ENCODE data around the gene CCNL2. TPM values are rescaled to one million over a fixed set of nuclear protein-coding genes. Genes with fewer than 3 reads are reported as not detected.
"Not testable (repeated sequence)": the region's sequence is repeated elsewhere in the genome, so short reads cannot be mapped to it uniquely, and the experiment has no call there.

Gene CCNL2
- total RNA-seq (2014; rRNA removed; shearing (Covaris generic); ENCODE audit: low replicate concordance), result 34.3 and 34.9 TPM in 2 replicates

DNA sequence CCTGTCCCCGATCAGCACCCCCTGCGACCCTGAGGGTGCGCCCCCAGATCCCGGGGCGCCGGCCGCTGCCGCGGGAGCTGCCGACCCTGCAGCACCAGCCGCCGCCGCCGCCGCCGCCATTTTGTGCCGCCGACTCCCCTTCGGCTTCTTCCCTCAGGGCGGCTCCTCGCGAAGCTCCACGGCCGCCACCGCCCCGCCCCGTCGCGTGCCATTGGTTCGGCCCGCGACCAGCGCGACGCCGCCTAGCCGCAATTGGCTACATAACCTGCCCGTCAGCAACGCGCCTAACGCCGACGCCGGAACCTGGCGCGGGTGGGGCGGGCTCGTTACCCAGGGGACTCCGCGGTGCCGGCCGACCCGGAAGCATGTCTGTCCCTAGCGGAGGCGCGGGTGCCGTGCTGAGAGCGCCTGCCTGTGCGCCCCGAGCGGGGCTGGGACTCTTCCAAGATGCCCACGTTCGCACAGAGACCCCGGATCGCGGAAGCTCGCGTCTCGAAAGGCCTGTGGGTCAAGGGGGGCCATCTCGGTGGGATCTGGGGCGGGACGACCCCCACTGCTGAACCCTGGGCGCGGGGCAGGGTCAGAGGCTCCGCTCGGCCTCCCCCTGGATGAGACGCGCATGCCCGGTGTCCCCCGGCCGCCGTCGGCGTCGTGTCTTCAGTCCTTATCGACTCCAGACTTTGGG lies at the start of gene CCNL2:
CCNL2 (minus strand) TSS at position 149 of the 685 bp plus-strand sequence; CDS start at position 120, 29 bp downstream.
- in situ Hi-C loops (cut with HindIII; ENCODE audit: low pct_unique_long_range_greater_than_20kb, low sequenced_read_pairs), result no loop called here
- peak; percentile 96 for DNase-seq (ENCODE audit: low read depth)

DNA sequence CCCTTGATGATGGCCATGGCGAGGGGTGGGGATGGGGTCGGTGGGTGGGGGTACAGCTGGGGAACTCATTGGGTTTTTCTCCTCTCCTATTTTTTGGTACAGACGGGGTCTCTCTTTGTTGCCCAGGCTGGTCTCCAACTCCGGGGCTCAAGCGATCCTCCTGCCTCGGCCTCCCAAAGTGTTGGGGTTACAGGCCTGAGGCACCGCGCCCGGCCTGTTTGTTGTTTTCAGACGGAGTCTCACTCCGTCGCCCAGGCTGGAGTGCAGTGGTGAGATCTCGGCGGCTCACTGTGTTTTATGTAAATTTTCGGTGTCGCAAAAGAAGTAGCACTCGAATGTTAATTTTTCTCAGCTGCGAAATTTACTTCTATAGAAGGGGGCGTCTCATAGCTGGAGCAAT lies 47.5 kb upstream of the CCNL2 start:
- DNase-seq (ENCODE audit: low read depth); in situ Hi-C loops (cut with HindIII; ENCODE audit: low pct_unique_long_range_greater_than_20kb, low sequenced_read_pairs): not testable (repeated sequence)

DNA sequence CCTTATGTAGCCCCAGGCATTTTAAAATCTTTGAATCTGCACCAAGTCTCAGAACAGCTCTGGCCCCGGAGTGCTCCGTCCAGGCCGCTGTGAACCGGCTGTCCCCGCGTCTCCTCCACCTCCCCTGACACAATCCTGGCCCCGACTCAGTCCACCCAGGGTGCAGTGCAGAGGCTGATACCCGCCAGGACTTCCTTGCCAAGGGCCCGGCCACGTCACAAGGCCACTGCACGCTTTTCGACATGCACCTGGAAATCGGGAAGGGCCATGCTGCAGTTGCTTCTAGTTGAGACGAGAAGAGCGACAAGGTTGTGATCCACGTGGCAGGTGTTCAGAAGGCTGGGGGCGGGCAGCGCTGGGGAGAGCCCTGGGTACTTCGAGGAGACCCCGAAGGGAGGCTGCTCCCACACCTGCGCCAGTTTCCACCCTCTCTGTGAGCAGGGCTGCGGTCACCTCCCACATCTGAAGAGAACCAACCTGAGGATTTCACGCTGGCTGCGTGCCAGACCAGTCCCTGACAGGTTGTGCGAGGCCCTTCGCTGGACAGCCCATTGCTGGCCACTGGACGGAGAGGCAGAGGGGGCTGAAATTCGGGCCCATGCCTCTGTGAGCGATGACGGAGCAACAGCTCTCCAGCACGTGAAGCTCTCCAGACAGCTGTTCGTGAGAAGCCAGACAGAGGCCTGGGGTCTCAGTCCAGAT lies 43.1 kb upstream of the CCNL2 start:
- DNase-seq (ENCODE audit: low read depth), result no peak
- in situ Hi-C loops (cut with HindIII; ENCODE audit: low pct_unique_long_range_greater_than_20kb, low sequenced_read_pairs), result no loop called here

DNA sequence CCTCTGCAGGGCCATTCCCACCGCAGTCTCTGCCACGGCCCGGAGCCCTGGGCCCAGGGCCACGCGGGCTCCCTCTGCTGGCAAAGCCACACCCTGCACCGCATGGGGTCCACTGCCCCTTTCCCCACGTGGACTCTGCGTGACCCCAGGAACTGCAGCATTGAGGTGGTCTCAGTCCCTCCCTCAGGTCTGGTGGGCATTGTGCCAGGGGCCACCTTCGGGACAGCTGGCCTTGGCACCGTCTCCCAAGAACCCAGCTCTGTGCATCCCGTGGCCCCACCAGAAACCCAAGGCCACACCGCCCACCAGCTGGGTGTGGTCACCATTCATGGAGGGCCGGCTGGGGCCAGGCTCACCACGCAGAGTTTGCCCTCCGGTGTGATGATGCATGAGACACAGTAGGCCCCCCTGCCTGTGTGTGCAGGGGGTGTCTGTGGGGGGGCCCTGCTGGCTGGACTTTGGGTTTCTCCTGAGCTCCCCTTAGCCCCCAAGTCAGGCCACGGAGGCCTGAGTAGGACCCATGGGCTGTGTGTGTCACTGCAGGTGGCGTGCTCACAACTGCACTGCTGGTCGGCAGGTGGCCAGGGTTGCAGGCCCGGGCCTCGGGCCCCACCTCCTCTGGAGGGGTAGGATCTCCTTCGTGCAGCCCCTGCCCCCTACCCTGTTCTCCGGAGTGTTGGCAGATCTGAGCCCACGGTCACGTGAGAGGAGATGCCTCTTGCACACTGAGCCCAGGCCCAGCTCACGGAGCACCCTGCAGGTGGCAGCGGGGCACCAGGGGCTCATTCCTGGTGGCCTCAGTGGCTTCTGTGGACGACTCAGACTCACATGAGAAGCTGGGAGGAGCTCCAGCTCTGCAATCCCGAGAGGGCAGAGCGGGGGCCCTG lies 42.1 kb upstream of the CCNL2 start:
- in situ Hi-C loops (cut with HindIII; ENCODE audit: low pct_unique_long_range_greater_than_20kb, low sequenced_read_pairs), result no loop called here
- peak; percentile 32 for DNase-seq (ENCODE audit: low read depth)

DNA sequence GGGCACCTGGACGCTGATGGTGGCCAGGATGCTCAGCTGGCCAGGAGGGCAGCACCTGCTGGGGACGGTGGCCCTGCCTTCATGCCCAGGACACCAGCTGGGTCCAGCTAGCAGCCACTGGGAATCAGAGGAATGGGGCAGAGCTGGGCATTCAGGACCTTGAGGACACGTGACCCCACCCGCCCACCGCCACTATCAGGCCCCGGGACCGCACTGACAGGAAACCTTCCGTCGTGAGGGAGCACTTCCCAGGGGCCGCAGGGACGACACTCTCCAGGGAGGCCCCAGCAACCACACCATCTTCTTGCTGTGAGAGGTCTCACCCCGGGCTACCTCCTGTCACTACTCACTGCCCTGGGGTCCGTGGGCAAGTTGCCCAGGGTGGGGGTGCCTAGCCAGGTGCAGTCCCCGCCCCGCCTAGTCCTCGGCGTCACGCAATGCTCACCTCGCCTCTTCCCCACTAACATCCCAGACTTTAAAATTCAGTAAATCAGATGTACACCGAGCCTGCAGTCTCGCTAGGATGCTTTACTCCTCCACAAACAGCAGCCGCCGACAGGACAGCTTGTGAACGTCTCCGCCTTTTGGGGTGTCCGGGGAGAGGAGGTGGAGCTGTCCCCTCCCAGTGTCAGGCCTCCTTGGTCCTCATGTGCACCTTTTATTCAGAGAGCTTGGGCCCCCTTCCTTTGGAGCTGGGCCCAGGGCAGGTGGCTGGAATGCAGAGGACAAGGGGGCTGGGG lies 41.3 kb upstream of the CCNL2 start:
- in situ Hi-C loops (cut with HindIII; ENCODE audit: low pct_unique_long_range_greater_than_20kb, low sequenced_read_pairs), result no loop called here
- no peak for DNase-seq (ENCODE audit: low read depth)

DNA sequence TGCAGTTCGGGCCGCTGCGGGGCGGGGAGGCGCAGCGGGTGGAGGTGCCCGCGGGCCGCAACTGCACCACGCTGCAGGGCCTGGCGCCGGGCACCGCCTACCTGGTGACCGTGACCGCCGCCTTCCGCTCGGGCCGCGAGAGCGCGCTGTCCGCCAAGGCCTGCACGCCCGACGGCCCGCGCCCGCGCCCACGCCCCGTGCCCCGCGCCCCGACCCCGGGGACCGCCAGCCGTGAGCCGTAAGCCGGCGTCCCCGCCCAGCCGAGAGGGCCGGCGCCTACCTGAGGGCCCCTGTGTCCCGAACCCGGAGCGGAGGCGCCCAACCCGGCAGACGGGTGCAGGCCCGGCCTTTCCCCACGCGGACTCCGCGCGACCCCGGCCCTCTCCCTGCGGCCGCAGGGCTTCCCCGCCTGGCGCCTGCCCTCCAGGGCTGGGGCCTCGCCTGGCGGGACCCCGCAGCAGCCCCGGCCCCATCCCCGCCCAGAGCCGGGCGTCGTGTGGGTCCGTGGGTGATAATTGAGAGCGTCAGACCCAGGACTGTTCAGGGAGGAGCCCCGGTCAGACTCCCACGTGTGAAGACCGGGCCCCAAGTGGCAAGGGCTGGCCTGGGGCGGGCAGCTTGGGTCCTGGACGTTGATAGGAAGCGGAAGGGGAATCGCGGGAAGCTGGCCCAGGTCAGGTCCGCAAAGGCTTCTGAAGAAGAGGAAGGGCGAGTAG lies 40.6 kb upstream of the CCNL2 start:
- in situ Hi-C loops (cut with HindIII; ENCODE audit: low pct_unique_long_range_greater_than_20kb, low sequenced_read_pairs), result no loop called here

DNA sequence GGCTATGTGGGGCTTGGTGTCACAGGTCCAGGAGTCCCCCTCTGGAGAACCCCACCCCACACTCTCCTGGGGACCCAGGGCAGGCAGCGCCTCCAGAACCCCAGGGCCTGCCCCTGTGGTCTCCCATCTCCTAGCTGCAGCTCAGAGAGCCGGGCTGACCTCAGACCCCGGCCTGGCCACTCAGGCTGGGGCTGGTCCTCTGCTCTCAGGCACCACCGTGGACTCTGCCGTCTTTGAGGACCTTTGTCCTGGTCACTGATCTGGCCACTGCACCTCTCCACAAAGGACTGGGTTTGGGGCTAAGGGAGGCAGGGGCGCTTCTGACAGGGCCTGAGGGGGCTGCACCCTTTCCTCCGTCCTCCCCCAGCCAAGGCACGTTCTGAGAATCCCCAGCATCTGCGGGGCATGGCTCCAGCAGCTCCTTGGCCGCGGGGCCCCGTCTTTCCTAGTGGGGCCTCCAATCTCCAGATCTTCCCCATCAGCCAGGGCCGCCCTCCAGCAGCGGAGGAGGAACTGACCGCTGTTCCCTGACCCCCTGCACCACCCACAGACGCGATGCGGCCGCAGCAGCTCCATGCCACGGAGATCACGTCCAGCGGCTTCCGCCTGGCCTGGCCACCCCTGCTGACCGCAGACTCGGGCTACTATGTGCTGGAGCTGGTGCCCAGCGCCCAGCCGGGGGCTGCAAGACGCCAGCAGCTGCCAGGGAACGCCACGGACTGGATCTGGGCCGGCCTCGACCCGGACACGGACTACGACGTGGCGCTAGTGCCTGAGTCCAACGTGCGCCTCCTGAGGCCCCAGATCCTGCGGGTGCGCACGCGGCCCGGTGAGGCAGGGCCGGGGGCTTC lies 39.6 kb upstream of the CCNL2 start:
- in situ Hi-C loops (cut with HindIII; ENCODE audit: low pct_unique_long_range_greater_than_20kb, low sequenced_read_pairs), result no loop called here
- no peak for DNase-seq (ENCODE audit: low read depth)

More for the DNA sequence above, 40.6 kb upstream of the CCNL2 start:
- DNase-seq (ENCODE audit: low read depth), result no peak

DNA sequence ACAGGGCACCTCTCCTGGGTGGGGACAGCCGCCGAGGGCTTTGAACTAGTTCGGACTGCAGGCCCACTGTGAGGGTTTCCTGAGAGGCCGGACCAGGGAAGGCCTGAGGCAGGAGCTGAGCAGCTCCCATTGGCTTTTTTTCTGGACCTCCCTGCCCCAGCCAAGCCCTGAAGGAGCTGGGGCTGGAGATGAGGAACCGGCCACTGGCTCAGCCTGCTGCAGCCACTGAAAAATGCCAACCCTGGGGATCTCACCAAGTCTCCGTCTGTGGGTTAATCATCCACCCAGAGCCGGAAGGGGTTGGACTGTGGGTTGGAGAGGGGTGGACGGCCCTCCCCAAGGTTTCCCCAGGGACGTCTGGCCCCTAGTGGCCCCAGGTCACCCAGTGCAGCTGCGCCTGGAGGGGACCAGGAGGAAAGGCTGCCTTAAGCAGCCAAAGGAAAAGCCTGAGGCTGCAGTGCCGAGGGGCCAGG lies 38.8 kb upstream of the CCNL2 start:
- peak; percentile 77 for DNase-seq (ENCODE audit: low read depth)
- in situ Hi-C loops (cut with HindIII; ENCODE audit: low pct_unique_long_range_greater_than_20kb, low sequenced_read_pairs), result no loop called here

DNA sequence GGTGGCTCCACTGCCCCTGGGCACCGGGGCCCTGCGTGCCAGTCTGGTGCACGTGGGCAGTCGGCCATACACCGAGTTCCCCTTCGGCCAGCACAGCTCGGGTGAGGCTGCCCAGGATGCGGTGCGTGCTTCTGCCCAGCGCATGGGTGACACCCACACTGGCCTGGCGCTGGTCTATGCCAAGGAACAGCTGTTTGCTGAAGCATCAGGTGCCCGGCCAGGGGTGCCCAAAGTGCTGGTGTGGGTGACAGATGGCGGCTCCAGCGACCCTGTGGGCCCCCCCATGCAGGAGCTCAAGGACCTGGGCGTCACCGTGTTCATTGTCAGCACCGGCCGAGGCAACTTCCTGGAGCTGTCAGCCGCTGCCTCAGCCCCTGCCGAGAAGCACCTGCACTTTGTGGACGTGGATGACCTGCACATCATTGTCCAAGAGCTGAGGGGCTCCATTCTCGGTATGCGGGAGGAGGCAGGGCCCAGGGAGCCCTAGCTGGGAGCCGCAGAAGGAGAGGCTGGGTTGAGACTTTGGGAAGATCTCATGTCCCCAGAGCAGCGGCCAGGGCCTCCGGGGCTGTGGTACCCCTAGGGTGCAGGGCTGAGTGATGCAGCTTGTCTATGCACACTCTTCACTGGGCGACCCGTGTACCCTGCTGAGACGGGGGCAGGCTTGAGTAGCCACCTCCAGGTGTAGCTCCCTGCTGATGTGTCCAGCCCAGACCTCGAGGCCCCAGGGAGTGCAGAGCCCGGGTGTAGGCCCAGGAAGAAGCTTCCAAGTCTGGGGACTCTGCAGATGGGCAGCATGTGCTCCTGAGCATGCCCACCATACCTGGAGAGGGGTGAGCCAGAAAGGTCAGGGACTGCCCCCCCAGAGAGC lies 38.1 kb upstream of the CCNL2 start:
- in situ Hi-C loops (cut with HindIII; ENCODE audit: low pct_unique_long_range_greater_than_20kb, low sequenced_read_pairs), result no loop called here
- DNase-seq (ENCODE audit: low read depth), result no peak

DNA sequence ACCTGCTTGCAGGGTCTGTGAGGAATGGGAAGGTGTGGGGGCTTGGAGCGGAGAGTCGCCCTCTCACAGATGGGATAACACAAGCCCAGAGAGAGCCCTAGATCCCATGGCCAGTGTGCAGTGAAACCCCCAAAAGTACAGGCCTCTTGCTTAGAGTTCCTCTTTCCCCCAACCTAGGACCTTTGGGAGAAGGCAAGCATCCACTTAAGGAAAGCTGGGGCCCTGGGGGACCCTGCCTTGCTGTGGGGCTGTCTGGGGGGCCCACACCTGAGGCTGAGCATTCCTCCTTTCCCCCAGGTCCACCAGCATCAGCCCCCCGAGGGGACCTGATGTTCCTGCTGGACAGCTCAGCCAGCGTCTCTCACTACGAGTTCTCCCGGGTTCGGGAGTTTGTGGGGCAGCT lies 37.5 kb upstream of the CCNL2 start:
- no peak for DNase-seq (ENCODE audit: low read depth)
- in situ Hi-C loops (cut with HindIII; ENCODE audit: low pct_unique_long_range_greater_than_20kb, low sequenced_read_pairs), result no loop called here

DNA sequence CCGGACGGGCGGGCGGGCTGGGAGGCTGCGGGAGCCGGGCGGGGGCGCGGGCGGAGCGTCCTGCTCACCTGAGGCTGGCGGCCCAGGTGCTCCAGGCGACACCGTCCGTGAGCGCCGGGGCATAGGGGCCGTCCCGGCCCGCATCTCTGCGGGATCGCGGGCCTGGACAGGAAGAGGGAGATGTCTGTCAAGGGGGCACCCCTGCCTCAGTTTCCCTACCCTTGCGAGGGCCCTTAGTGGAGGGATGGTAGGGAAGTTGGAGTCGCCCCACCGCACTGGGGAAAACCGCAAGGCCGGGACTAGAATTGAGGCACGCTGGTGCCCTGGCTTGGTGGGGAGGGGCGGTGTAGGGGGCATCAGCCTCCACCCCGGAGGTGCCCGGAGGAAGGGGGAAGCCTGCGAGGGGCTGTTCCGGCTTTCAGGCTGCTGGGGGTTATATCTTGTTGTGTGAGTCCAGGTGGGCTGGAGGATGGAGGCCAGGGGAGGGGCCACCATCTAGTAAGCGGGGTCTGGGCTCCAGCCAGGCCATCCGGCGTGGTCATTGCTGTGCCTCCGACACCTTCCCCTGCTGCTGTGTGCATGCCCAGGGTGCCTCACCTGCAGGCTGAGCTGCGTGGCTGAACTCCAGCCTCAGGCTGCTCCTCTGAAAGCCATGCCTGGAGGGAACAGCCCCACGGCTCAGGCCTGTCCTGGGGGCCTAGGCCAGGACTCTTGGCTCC lies 36.9 kb upstream of the CCNL2 start:
- no peak for DNase-seq (ENCODE audit: low read depth)
- in situ Hi-C loops (cut with HindIII; ENCODE audit: low pct_unique_long_range_greater_than_20kb, low sequenced_read_pairs), result no loop called here

DNA sequence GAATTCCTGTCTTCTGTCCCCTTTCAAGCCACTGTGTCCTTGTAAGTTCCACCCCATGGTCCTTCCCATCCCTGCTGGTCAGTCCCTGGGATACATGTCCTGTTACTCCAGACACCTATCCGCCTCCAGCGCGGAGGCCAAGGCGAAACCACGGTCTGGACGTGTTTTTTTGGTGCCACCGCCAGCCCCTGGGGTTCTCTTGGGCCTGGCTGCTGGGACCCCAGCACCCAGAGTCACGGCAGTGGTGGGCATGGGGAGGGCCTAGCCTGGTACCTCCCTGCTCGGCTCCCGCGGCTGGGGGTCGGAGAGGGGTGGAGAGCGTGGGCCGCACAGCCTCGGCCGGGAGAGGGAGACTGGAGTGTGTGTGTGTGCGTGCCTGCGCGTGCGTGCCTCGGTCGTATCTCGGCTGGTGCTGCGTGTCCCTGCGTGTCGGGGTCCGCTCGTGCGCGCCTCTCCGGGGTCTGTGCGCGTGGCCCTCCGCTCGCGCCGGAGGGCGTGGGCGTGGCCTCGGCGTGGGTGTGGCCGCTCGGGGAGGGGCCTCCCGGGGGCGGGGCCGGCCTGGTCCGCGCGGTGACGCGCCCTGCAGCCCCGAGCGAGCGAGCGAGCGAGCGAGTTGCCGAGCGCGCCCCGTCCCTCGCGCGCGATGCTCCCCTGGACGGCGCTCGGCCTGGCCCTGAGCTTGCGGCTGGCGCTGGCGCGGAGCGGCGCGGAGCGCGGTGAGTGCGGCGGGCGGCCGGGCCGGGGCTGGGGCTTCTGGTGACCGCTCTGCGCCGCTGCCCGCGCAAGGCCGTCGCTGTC lies 36.2 kb upstream of the CCNL2 start, which contains the start of gene VWA1:
VWA1 (plus strand) TSS at position 585 of the 798 bp plus-strand sequence; CDS start at position 644, 59 bp downstream.
- in situ Hi-C loops (cut with HindIII; ENCODE audit: low pct_unique_long_range_greater_than_20kb, low sequenced_read_pairs), result no loop called here
- peak; percentile 56 for DNase-seq (ENCODE audit: low read depth)

DNA sequence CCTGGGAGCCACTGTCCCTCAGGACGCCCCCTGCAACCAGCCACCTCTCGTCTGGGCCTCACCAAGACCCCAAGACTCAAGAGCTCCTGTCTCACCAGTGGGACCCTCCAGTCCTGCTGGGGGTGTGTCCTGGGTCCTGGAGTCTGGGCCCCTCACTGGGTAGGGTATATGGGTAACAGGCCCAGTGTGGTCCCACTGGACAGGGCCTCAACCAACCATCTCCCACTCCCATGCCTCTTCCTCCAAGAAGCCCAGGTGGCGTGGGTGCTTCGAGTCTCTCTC lies 35.6 kb upstream of the CCNL2 start:
- in situ Hi-C loops (cut with HindIII; ENCODE audit: low pct_unique_long_range_greater_than_20kb, low sequenced_read_pairs), result no loop called here
- no peak for DNase-seq (ENCODE audit: low read depth)

DNA sequence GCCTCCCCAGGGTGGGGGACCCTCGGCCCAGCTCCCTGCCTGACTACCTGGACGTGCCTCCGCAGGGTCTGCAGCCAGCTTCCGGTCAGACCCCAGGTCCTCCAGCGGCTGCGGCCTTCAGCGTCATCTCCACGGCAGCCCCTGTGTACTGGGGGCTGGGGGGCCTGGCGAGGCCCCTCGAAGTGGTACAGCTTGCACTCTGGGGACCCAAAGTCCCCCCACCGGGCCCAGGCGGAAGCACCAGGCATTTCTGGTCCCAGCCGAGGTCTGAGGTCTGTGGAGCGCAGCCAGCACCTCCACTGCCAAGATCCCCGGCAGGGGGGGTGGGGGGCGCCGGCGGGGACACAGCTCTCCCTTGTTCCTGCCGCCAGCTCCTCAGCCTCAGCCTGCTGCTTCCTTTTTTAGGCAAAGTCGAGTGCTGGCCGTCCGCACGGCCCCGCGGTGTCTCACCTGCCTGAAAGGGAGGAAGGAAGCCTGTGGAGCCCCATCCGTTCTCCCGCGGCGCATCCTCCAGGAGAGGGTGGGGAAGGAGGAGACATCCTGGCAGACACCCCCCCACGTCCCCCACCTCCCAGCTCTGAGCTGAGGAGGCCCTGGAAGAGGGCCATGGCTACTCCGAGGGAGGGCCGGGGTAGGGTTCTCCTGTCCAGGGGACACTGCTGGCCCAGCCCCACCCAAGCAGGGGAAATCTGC lies 35.1 kb upstream of the CCNL2 start:
- DNase-seq (ENCODE audit: low read depth), result no peak
- in situ Hi-C loops (cut with HindIII; ENCODE audit: low pct_unique_long_range_greater_than_20kb, low sequenced_read_pairs), result no loop called here

Measured in Caki2 (cell line).